GM19239 (cell line): ENCODE data around the gene ANXA9.

ENCODE experiments used
- DNase-seq: peaks from one replicate; pipeline ENCODE4 v3.0.0; 2011; ENCODE audit warnings: low spot score; ENCODE audit not compliant: insufficient read length
- FAIRE-seq: peaks from 2 replicates; lab custom pipeline; 2011; peaks lifted over from hg19 to GRCh38; lab: Jason Lieb, UNC

Gene ANXA9

GRCh38 chr1:151001602-151002001 lies 19.5 kb downstream of the ANXA9 start:
- DNase-seq (no peak), FAIRE-seq (no peak)

- DNase-seq (no peak), FAIRE-seq (no peak)
These were observed 20.0 kb downstream of the ANXA9 start for GRCh38 chr1:151002051-151002450.

GRCh38 chr1:151002611-151003010 lies 20.5 kb downstream of the ANXA9 start:
- FAIRE-seq (no peak), DNase-seq (no peak)

- no peak for DNase-seq
- FAIRE-seq, result no peak
These were observed 21.1 kb downstream of the ANXA9 start for GRCh38 chr1:151003180-151003579.

GRCh38 chr1:151005729-151006319 lies 23.7 kb downstream of the ANXA9 start:
- peak; percentile 45 for FAIRE-seq

GRCh38 chr1:151006327-151007052 lies 24.4 kb downstream of the ANXA9 start, which contains the start of gene MINDY1:
Gene MINDY1 (minus strand): TSS chr1:151006902. CDS start chr1:151002617, 4,285 bp downstream.
- FAIRE-seq, result peak; percentile 86
- no peak for DNase-seq

More at GRCh38 chr1:151005729-151006319, 23.7 kb downstream of the ANXA9 start:
- DNase-seq, result no peak

GRCh38 chr1:151007853-151008243 lies 25.8 kb downstream of the ANXA9 start:
- FAIRE-seq, result no peak
- DNase-seq, result no peak

GRCh38 chr1:151008244-151009205 lies 26.4 kb downstream of the ANXA9 start, which contains the start of gene PRUNE1:
Gene PRUNE1 (plus strand): TSS chr1:151008449. CDS start chr1:151008633, 184 bp downstream.
- DNase-seq, result peak; percentile 90

GRCh38 chr1:151009206-151009587 lies 27.1 kb downstream of the ANXA9 start:
- FAIRE-seq (no peak), DNase-seq (no peak)

More at GRCh38 chr1:151008244-151009205, 26.4 kb downstream of the ANXA9 start, which contains the start of gene PRUNE1:
- FAIRE-seq, result peak; percentile 94

- no peak for FAIRE-seq
- DNase-seq, result no peak
These were observed 27.7 kb downstream of the ANXA9 start for GRCh38 chr1:151009674-151010345.

- no peak for DNase-seq
- FAIRE-seq, result no peak
These were observed 28.2 kb downstream of the ANXA9 start for GRCh38 chr1:151010346-151010726.

GRCh38 chr1:151011154-151011850 lies 29.2 kb downstream of the ANXA9 start:
- DNase-seq, result no peak
- no peak for FAIRE-seq

GRCh38 chr1:151012684-151013471 lies 30.8 kb downstream of the ANXA9 start:
- FAIRE-seq, result no peak
- no peak for DNase-seq

- no peak for FAIRE-seq
- no peak for DNase-seq
These were observed 31.4 kb downstream of the ANXA9 start for GRCh38 chr1:151013518-151013917.

- DNase-seq (peak; percentile 73), FAIRE-seq (peak; percentile 84)
These were observed 42.6 kb downstream of the ANXA9 start for GRCh38 chr1:151024540-151025146.

- FAIRE-seq (no peak), DNase-seq (no peak)
These were observed 44.4 kb downstream of the ANXA9 start for GRCh38 chr1:151026460-151026859.

GRCh38 chr1:151032164-151032563 lies 50.1 kb downstream of the ANXA9 start:
- FAIRE-seq, result no peak
- DNase-seq, result no peak

GRCh38 chr1:151035167-151035566 lies 53.1 kb downstream of the ANXA9 start:
- no peak for DNase-seq
- no peak for FAIRE-seq
